RKO (cell line): Measurements from ENCODE around the gene CD109.
"Not testable (repeated sequence)": the region's sequence is repeated elsewhere in the genome, so short reads cannot be mapped to it uniquely, and the experiment has no call there.

Experiments used
- DNase-seq: peaks from one replicate; pipeline ENCODE4 v3.0.0-alpha.2; 2016; ENCODE audit warnings: low spot score

CD109 gene

DNA sequence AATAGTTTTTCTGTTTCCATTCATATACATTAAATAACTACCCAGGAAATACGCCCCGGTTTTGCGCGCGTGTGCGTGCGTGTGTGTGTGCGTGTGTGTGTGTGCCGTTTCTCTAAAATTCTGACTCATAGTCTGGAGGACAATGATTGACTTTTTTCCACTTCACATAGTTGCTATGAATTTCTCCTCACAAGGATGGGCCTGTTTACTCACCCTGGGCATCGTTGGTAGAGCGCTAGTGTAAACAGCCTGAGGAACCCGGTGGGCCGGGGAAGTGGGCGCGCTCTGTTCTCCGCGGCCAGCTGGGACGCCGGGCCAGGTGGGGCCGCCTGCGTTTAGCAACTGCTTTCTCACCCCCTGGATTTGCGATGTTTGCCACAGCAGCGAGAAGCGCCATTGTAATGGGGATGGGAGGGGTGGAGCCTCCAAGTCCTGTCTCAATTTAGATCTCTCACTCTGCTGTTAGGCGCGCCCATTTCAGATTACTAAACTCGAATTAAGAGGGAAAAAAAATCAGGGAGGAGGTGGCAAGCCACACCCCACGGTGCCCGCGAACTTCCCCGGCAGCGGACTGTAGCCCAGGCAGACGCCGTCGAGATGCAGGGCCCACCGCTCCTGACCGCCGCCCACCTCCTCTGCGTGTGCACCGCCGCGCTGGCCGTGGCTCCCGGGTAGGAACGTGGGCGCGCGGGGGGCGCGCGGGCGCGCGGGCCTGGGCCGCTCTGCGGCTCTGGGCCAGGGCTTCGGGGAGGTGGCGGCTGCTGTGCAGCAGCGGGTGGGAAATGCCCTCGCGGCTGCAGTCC is at the start of gene CD109:
CD109 (plus strand) TSS at position 585 of the 803 bp plus-strand sequence; CDS start at position 598, 13 bp downstream.
- DNase-seq: peak; percentile 65

DNA sequence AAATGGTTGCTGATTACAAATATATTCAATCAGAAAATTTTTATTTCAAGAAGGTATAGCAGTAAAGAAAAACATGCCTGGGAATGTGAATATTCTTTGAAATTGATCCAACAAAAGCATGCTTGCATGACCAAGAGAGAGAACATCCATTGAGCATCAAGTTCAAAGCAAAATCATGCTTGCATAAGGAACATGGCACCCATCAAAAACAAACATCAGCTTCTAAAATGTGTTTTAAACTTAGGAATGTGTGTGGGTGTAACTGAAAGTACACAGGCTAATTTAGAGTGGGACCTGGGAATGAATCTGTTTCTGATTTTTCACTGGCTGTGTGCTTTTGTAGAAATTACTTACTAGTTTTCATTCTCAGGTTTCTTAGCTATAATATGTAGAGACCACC is 47.8 kb upstream of the CD109 start:
- DNase-seq: no peak

DNA sequence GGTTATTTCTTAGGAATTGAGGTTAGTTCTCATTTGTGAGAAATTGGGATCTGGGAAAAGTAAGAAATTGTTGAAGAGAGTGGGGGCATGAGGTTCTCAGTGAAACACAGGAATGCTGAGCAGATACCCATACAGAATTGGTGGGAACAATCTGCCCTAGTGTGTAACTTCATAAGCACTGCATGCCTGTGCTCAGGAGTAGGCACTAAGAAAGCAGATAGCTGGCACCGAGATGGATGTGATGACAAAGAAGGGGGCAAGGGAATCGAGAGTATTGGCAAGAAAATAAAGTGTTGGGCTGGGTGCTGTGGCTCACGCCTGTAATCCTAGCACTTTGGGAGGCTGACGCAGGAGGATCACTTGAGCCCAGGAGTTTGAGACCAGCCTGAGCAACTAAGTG is 46.2 kb upstream of the CD109 start:
- no peak for DNase-seq

DNA sequence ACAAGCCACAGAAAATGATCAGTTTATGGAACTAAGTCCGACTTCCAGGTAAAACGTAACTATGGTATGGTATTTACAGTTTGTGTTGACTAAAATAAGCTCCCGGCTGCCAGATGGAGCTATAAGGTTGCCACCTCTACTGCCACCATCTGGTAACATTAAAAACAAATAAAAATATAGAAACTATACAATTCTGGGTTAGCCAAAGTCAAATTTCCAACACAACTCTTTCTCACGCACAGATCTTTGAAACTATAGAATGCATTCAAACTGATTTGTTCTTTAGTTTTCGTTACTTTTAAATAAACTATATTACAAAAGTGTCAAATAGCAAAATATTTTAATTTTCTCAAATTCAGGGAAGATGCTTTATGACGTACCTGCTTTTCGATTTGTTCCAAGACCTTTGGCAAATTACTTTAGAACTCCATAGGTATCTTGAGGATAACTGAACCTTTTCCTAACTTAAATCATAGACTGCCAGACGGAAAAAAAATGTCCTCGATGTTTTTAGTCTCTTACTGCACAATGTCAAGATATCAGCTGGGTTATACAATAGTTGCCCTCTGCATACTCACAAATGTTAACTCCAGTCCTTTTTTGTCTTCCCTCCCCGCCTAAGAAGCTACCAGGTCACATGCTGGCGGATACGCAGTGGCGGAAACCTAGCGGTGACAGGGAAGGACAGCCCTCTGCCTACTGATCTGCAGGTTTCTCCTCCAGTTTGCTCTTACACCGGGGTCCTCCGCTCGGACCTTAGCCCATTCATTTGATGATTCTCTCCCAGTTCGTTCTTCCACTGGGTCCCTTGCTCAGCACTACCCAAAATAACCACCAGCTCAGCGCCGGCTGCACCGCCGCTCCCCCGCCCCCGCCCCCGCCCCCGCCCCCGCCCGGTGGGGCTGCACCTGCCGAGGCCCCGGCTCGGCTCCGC is 43.1 kb upstream of the CD109 start:
- DNase-seq: peak; percentile 77

DNA sequence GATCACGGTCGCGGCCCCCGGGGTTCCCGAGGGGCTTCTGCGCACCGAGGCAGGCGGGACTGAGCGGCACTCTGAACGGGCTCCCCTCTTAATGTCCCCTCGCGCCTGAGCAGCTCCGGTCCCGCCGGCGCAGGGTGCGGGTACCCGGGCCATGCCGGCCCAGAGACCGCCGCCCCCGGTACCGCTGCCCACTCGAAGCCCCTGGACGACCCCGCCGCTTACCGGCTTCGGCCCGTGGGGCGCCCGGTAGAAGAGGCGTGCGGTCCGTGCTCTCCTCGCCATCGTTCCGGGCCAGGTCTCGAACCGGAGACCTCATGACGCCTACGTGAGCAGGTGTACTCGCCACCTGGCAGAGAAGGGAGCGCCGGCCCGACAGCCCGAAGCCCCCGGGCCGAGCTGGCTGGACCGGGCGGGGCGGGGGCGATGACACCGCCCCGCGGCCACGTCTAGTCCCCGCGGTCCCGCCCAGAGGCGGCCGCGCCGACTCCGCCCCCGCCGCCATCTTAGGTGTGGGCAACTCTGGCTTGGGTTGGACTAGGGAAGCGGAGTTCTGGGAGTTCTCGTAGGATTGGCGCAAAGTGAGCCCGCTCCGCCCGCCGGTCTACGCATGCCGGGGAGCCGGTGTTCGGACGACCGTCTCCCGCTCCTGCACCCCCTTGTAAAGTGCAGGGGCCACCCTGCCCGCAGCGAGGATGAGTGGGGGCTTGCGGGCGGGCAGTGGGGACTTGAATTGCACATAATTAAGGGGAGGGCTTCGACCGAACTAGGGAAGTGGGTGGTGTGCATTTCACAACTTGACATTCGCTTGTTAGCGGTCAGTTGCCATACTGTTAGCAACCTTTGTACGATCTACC is 42.2 kb upstream of the CD109 start, which contains the start of gene SLC17A5:
SLC17A5 (minus strand) TSS at position 422 of the 854 bp plus-strand sequence; CDS start at position 316, 106 bp downstream.
- DNase-seq: peak; percentile 93

DNA sequence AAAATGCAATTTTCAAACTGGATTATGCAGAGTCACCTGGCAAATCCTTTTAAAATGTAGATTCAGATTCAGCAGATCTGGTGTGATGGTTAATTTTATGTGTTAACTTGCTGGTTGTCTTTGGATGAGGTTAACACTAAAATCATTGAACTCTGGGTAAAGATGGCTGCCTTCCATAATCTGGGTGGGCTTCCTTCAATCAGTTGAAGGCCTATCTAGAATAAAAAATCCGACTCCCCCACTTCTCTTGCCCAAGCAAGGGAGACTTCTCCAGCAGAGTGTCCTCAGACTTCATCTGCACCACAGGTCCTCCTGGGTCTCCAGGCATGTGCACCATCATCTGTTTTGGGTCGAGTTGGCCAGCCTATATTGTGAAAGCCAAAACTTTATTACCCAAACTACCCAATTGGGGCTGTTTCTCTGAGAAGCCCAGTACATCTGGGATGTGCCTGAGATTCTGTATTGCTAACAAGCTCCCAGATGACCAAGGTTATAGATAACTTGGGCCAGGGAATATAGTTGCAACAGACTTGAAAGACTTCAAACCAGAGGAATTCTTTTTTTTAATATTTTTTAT is 40.6 kb upstream of the CD109 start:
- DNase-seq: no peak

DNA sequence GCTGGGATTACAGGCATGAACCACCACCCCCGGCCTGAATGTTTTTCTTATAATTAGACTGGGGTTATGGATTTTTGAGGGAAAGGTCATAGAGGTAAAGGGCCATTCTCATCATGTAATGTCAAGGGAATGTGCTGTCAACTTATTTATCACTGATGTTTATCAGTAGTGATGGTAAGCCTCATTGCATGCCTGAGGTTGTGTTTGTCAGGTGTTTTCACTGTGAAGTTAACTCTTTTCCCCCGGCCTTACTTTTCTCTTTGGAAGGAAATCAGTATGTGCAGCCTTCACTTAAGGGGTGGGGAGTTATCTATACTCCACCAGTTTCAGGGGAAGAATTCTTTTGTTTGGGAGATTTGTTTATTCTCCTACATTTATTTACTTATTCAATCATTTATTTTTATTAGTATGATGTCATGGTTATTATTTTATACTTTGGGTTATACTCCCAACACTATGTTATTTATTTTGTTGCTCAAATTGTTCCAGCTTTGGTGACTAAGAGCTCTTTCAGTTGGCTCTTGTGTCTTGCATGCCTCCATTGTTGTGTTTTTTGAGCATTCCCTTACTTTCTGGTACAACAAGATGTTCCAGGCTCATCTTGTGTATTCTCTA is 39.4 kb upstream of the CD109 start:
- DNase-seq: no peak

DNA sequence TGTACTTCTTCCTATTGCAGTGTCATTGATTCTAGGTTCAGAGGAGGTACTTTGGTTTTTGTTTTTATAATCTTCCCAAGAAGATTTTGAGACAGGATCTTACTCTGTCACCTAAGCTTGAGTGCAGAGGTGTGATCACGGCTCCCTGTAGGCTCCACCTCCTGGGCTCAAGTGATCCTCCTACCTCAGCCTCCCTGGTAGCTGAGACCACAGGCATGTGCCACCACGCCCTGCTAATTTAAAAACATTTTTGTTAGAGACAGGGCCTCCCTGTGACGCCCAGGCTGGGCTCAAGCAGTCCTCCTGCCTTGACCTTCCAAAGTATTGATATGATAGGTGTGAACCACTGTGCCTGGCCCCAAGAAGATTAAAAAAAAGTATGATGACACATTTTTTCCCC is 38.8 kb upstream of the CD109 start:
- DNase-seq: no peak

DNA sequence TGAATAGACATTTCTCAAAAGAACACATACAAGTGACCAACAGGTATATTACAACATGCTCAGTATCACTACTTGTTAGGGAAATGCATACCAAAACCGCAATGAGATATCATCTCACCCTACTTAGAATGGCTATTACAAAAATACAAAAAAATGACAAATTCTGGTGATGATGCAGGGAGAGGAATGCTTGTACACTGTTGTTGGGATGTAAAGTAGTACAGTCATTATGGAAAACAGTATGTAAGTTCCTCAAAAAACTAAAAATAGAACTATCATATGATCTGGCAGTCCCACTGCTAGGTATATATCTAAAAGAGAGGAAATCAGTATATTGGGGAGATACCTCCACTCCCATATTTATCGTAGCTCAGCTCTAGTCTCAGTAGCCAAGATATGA is 31.3 kb upstream of the CD109 start:
- DNase-seq: no peak

DNA sequence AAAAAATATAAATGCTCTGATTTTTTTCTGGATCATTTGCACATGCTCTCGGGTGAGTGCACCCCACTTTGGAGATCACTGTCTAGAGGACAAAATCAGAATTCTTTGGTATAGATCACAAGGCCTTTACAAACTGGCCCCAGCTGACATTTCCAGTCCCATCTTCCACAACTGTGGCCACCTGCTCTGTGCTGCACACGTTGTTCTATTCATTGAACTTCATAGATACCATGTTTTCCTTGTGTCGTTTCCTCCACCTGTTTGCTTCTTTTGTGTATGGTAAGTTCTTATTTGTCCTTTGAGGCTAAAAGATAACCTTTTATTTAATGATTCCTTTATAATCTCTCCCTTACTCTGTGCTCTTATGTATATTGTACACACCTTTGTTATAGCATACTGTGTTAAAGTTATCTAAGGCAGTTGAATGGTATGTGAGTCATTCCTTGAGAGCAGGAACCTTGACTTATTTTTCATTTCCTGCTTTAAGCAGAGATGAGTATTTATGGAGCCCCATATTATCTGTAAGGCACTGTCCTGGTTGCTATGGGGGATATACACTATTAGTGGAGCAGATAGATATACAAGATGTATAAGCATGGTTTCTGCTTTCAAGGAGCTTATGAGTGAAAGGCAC is 30.2 kb upstream of the CD109 start:
- peak; percentile 22 for DNase-seq

DNA sequence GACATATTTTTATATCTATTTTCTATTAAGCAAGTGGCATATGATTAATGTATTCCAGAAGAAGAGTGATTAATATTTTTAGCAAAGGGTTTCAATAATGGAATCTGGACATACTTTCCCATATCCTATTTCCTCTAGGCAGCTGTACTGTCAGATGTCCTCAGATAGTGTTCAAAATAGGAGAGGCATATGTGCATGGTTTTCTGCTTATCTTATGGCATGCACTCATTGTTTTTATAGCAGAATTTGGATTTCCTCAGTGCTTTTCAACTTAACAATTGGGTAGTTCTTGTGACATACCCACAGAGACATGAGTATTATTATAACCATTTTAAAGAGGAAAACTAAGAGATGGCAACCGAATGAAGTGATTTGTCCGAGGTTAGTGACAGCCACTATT is 29.6 kb upstream of the CD109 start:
- no peak for DNase-seq

DNA sequence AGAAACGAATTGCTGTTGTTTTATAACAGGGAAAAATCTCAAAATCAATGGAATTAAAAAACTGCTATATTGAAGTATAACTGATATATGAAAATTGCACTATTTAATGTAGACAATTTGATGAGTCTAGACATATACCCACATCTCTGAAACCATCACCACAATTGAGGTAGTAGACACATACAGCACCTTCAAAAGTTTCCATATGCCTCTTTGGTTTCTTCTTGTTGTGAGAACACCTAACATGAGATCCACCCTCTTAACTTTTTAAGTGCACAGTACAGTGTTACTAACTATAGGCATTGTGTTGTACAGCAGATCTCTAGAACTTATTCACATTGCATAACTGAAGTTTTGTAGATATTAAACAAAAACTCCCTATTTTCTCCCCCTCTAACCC is 28.2 kb upstream of the CD109 start:
- no peak for DNase-seq

DNA sequence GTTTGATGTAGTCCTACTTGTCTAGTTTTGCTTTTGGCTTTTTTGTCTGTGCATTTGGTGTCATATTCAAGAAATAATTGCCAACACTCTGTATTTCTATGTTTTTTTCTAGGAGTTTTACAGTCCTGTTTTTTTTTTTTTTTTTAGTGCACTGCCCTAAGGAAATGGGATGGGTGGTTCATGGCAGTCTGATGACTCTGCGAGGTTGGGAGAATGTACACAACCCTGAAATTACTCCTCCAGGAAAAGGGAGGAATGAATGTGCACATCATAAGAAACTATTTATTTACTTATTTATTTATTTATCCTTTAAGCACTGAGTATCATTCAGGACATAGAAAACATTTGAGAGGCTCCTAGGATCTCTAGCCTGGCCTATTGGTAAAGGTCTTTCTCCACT is 27.0 kb upstream of the CD109 start:
- no peak for DNase-seq

DNA sequence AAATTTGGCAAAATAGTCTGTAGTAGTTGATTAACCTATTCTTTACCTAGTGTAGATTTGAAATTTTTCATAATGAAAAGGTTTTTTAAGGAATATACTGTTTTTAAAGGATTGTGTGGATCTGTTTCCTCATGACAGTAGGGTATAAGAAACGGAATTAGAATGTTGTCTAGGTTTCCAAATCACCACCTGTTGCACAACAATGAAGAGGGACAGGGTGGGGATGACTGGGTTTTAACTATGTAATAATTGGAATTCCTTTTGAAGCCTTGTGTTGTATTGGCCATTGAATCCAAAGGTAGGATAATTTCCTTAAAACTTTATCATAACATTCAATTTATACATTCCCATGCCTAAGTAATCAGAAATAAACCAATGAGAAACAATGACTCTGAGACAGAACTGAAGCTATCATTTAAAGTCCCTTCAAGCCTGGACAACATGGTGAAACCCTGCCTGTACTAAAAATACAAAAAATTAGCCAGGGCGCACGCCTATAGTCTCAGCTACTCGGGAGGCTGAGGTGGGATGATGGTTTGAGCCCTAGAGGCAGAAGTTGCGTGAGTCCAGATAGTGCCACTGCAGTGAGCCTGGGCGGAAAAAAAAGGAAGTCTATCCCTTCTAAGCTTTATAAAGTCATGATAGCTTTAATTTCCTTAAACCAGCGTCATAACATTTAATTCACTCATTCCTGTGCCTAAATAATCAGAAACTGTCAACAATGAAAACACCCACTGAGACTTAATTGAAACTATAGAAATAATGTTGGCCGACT is 23.9 kb upstream of the CD109 start:
- no peak for DNase-seq

DNA sequence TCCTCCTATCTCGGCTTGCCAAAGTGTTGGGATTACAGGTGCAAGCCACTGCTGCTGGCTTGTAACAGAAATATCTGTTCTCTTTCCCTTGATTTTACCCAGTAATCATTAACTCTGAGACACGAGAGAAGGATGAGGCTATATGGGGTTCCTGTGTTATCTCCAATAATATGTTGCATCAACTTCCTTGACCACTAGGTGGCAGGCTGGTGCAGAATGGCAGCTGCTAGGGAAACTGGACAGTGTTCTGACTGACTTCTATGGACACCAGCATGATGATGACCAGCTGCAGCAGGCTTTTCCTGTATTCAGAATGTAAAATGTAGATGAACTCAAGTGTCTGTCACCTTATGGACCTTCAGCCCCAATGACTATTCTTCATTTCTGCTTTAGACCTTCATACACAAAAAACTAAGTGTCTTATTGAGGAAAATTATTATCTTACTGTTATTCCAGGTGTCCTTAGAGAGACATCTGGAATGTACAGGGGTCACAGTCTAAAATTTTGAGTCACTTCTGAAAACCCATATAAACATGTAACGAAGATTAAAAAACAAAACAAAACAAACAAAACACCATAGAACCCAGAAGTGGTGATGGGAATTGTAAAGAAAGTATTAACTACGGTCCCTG is 20.4 kb upstream of the CD109 start:
- peak; percentile 82 for DNase-seq

DNA sequence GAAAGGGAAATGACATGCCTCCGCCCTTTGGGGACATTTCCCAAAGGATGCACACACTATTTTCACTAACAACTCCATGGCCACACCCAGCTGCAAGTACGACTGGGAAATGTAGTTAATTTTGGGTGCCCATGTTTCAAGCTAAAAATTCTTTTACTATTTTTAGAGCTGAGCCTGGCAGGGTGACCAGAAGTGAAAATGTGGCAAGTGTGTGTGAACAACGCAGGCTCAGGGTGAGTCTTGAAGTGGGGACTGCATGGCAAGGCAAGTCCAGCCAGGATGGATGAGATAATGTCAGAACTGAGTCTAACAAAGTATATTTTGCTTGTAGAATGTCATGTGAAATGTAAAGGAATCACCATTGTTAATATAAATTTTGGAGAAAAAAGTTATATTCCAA is 17.0 kb upstream of the CD109 start:
- no peak for DNase-seq

DNA sequence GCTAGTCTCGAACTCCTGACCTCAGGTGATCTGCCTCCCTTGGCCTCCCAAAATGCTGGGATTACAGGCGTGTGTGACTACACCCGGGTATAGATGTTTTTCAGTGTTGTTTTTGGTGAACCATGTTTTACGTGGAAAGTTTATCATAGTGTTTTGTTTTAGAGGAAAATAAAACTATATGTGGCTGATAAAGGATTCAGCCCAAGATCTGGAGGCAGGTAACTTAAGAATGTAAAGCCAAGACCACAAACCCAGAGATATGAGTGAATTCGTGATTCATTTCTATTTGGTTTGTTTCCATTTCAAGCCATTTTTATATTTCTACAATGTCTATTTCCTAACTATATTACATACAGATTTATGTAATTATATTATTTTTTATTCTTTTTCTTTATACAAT is 16.2 kb upstream of the CD109 start:
- not testable (repeated sequence) for DNase-seq

DNA sequence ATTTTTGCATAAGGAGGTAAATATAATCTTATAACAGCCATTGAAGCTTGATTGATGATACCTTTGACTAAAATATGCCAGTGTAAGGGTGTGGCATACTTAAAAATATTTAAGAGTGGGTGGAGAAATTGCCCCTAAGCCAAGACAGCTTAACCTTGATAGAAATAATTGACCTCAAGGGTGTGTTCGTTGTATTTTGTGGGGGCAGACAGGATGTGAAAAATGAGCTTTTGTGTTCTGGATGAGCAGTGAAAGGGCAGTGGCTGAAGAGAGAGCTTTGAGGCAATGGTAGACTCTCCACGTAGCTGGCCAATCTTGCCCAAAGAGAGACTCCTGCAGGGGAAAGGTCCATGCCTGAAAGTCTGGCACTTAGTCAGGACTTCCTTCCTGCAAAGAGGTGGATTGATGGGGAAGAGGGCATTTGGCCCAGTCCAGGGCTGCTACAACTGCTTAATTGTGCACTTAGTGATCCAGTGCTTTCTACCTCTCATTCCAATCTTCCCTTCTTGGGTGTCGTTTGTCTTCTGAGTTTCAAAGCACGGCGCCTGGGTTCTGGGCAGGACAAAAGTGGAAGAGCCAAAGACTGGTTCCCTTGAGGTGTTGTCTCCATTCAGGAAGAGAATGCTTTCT is 15.6 kb upstream of the CD109 start:
- no peak for DNase-seq

DNA sequence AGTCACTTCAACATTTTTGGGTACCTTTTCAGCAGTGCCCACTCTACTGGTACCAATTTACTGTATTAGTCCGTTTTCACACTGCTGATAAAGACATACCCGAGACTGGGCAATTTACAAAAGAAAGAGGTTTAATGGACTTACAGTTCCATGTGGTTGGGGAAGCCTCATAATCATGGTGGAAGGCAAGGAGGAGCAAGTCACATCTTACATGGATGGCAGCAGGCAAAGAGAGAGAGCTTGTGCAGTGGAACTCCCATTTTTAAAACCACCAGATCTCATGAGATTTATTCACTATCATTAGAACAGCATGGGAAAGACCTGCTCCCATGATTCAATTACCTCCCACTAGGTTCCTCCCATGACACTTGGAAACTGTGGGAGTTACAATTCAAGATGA is 12.4 kb upstream of the CD109 start:
- DNase-seq: not testable (repeated sequence)
